ENCODE results near the gene HHATL. TPM values are rescaled to one million over a fixed set of nuclear protein-coding genes. Genes with fewer than 3 reads are reported as not detected.

The HHATL gene
- total and polyA plus RNA-seq, 2 of the 8 experiments (the other 6 are each of a cell fraction or from before 2014, with no cell fraction given), result 0.18 TPM; not detected in 1

- H3K27me3 ChIP-seq (replicated peaks in 1 of 4; ENCODE audit: control insufficient read depth in 3 of 4, extremely low read depth in 1 of 4, insufficient read depth in 3 of 4, low read length in 3 of 4), result no peaks in the 10 kb centered on the region; a peak in 2 of 7 replicates
- peaks cover 0 to 8% (median 4%) of the 10 kb centered on the region in 4 experiments; a peak in 4 of 7 replicates for H3K4me1 ChIP-seq (replicated peaks in 1 of 4; ENCODE audit: control insufficient read depth in 3 of 4, insufficient read depth in 4 of 4, low read length in 3 of 4)
- no peaks in the 10 kb centered on the region for H3K79me2 ChIP-seq (ENCODE audit: control insufficient read depth in 1 of 2, insufficient read depth in 2 of 2, low read length in 2 of 2)
- no peak overlapping the region for H3K9ac ChIP-seq (replicated peaks in 1 of 4; ENCODE audit: extremely low read depth in 1 of 4, low read depth in 3 of 4, low read length in 3 of 4)
- POLR2A ChIA-PET (ENCODE audit: partially characterized antibody), result no interaction called here
- no peak overlapping the region for H2BK20ac ChIP-seq (ENCODE audit: low read length)
- no peak for FAIRE-seq
- no peak overlapping the region for H4K91ac ChIP-seq (replicated peaks; ENCODE audit: insufficient read length, low read length)
- no peak overlapping the region for H3K4ac ChIP-seq (replicated peaks; ENCODE audit: insufficient read length, low read depth, low read length)
- H3K23me2 ChIP-seq (ENCODE audit: low read depth, low read length), result no peaks in the 10 kb centered on the region
- H4K5ac ChIP-seq (ENCODE audit: insufficient read length, low read depth, low read length), result no peak overlapping the region
- H3K14ac ChIP-seq (ENCODE audit: insufficient read length), result no peak overlapping the region
- H3K36me3 ChIP-seq (ENCODE audit: control insufficient read depth in 2 of 4, insufficient read depth in 4 of 4, low read length in 3 of 4), result no peaks in the 10 kb centered on the region
- H4K8ac ChIP-seq (ENCODE audit: extremely low read depth, insufficient read depth, low read length), result no peak overlapping the region
- no peaks in the 10 kb centered on the region for H3K79me1 ChIP-seq (ENCODE audit: low read depth, low read length)
- H2BK5ac ChIP-seq (ENCODE audit: low read depth, low read length), result no peak overlapping the region
- no peaks in the 10 kb centered on the region for H3K9me3 ChIP-seq (ENCODE audit: insufficient read depth in 2 of 2, low read depth in 1 of 2, low read length in 1 of 2)
- no peak overlapping the region for H3K18ac ChIP-seq (ENCODE audit: extremely low read depth, low read length)
- CTCF ChIA-PET (ENCODE audit: partially characterized antibody), result interaction anchor here (0.6 to 5.9 kb wide), 11 partner anchors 10 to 237 kb away, joined by 3 to 53 read pairs (median 4); partner anchors contain the start of gene GASK1A
- WGBS, 2 experiments (ENCODE audit: extremely low coverage in 1 of 2, insufficient coverage in 1 of 2, insufficient read length in 1 of 2, insufficient replicate concordance in 2 of 2, low coverage in 1 of 2, low lambda C conversion rate in 2 of 2, missing lambda C conversion rate in 1 of 2), result 94% methylated on average over 9 of the region's 9 CpGs; no CpG with 5 or more reads in 1 of the 2 experiments
- peaks cover 0 to 2% of the 10 kb centered on the region in 2 experiments for H4K20me1 ChIP-seq (replicated peaks in 1 of 2; ENCODE audit: control insufficient read depth in 1 of 2, insufficient read depth in 2 of 2, low read length in 2 of 2)
- H3K4me2 ChIP-seq (ENCODE audit: insufficient read depth in 1 of 2, low read depth in 2 of 2, low read length in 2 of 2), result no peak overlapping the region
- no peak overlapping the region for H2AFZ ChIP-seq (ENCODE audit: low read length)
- no peak overlapping the region for H3K23ac ChIP-seq (ENCODE audit: insufficient read length)
- no peak overlapping the region for H2AK5ac ChIP-seq (ENCODE audit: low read depth, low read length)
- no peak overlapping the region for H2BK120ac ChIP-seq (replicated peaks; ENCODE audit: low read depth, low read length)
- H3K27ac ChIP-seq (ENCODE audit: low read depth, low read length), result no peak overlapping the region
- H2BK12ac ChIP-seq (ENCODE audit: low read depth, low read length), result no peak overlapping the region
- no peak overlapping the region for H2BK15ac ChIP-seq (ENCODE audit: low read length)
- no peak overlapping the region for H3K4me3 ChIP-seq (ENCODE audit: extremely low read depth in 1 of 4, insufficient read depth in 2 of 4, low read depth in 3 of 4, low read length in 4 of 4)
- peak in 1 of 2 experiments; percentile 38 for DNase-seq (ENCODE audit: low read depth in 1 of 2, low spot score in 2 of 2)
- no peak overlapping the region for H3K56ac ChIP-seq (replicated peaks; ENCODE audit: insufficient read length, low read depth, low read length)
Observed at GRCh38 chr3:42742688-42743087, 40.1 kb upstream of the HHATL start.
